ENCODE results near the gene INTS6.

- no peak for TF ChIP-seq CTCF (conservative IDR thresholded peaks at IDR 0.05)
- TF ChIP-seq EZH2 (IDR thresholded peaks at IDR 0.05; ENCODE audit: low read depth): no peak
These were observed 139.2 kb downstream of the INTS6 start for GRCh38 chr13:51313619-51314018.
